H54 (cell line): ENCODE results near the gene UBTFL1.
"Not testable (repeated sequence)": the region's sequence is repeated elsewhere in the genome, so short reads cannot be mapped to it uniquely, and the experiment has no call there.

Experiments used
- DNase-seq: peaks from one replicate; pipeline ENCODE4 v3.0.0; 2011; ENCODE audit warnings: low spot score, mixed read lengths; ENCODE audit not compliant: insufficient read length
- FAIRE-seq: peaks from 3 replicates; lab custom pipeline; 2011; peaks lifted over from hg19 to GRCh38; lab: Jason Lieb, UNC
- POLR2A ChIP-seq: IDR thresholded peaks from 2 replicates; pipeline ENCODE4 v1.6.1; 2011; ENCODE audit warnings: low read depth, mild to moderate bottlenecking, low read length

The UBTFL1 gene, protein sequence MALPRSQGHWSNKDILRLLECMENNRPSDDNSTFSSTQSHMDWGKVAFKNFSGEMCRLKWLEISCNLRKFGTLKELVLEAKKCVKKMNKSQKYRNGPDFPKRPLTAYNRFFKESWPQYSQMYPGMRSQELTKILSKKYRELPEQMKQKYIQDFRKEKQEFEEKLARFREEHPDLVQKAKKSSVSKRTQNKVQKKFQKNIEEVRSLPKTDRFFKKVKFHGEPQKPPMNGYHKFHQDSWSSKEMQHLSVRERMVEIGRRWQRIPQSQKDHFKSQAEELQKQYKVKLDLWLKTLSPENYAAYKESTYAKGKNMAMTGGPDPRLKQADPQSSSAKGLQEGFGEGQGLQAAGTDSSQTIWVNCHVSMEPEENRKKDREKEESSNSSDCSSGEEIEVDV

DNA sequence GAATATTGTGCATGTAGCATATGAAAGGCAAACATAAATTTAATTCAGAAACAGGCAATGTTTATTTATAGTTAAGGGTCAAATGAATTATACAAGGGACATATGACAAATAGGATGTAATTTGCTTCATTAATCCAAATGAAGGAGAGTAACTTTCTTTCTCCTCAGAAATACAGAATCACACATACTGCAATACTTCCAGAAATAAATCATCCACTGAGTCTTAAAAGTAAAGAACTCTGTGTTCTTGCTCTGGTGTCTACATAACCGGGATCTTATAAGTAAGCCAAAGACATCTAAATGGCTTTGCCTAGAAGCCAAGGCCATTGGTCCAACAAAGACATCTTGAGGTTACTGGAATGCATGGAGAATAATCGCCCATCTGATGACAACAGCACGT, at the start of gene UBTFL1:
Gene UBTFL1, plus strand, starts transcription at position 301 of the 400 bp plus-strand sequence. Its CDS starts 0 bp downstream, at position 301.
- DNase-seq, FAIRE-seq: not testable (repeated sequence)

DNA sequence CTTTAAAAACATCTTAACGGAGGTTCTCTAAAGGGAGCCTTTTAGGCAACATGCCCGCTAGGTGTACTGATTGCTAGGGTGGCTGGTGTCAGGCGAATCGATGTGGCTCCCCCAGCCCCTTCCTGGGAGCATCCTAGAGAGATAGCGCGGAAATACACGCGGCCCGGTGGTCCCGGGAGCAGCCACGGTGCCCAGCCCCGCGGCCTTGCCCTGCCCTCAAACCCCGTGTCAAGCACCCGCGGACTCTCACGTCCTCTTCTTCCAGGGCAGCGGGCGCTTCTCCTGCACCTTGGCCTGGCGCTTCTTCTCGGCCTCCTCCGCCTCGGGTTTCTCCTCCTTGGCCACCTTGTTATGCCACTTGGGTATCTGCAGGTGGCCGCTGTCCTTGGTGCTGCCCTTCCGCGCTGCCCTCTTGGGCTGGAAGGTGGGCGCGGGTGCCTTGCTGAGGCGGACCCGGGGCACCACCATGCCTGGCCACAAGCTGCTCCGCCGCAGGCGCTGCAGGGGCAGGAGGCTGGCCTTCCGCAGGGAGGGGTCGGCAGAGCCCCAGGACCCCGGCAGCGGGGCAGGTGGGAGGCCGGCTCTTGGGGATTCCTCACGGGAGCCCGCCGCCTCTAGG, 34.0 kb upstream of the UBTFL1 start:
- not testable (repeated sequence) for FAIRE-seq

DNA sequence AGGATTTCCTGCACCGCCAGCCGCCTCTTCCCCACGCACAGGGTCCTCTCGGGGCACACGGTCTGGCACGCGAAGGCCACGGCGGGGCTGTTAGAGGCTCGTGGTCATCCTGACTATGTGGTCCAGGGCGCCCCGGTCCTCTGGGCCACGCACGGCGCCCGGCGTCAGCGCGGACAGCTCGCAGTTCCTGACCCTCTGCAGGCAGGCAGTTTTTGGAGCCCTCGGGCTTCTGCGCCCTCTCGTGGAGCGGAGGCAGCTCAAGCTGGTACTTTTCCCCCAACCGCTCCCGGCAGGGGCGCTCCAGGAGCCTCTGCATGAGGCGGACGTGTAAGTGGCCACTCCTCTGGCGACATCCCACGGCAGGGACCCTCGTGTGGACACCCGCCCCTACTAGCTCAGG, 33.4 kb upstream of the UBTFL1 start:
- FAIRE-seq, DNase-seq: not testable (repeated sequence)

More for the DNA sequence above, 34.0 kb upstream of the UBTFL1 start:
- not testable (repeated sequence) for DNase-seq

DNA sequence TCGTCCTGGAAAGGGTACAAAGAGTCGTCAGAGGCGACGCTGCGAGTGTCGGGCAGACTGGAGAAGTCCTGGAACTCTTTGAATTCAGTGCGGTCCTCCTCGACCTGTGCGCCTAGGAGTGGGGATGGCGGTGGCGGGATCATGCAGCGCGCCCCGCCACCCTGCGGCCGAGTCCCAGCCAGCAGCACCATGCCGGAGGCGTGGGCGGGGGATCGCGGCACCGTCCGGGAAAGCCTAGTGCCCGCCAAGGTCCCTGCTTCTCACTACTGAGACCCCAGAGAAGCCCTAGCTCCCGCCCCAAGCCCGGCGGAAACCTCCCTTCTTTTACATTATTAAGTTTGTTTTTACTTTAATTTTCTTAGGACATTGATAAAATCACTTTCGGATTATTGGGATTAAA, 32.2 kb upstream of the UBTFL1 start:
- DNase-seq, FAIRE-seq: not testable (repeated sequence)

DNA sequence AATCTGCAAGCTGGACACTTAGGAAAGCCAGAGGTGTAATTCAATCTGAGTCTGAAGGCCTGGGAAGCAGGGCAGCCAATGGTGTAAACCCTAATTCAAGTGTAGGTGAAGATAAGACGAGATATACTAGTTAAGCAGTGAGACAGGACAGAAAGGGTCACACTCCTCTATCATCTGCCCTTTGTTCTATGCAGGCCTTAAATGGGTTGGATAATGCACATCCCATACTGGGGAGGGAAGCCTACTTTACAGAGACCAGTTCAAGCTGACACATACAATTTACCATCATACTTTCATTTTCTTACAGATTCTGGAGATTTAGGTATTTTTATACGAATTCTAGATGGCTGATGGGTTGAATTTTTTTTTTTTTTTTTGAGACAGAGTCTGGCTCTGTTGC, 3.0 kb downstream of the UBTFL1 start:
- not testable (repeated sequence) for FAIRE-seq, DNase-seq

DNA sequence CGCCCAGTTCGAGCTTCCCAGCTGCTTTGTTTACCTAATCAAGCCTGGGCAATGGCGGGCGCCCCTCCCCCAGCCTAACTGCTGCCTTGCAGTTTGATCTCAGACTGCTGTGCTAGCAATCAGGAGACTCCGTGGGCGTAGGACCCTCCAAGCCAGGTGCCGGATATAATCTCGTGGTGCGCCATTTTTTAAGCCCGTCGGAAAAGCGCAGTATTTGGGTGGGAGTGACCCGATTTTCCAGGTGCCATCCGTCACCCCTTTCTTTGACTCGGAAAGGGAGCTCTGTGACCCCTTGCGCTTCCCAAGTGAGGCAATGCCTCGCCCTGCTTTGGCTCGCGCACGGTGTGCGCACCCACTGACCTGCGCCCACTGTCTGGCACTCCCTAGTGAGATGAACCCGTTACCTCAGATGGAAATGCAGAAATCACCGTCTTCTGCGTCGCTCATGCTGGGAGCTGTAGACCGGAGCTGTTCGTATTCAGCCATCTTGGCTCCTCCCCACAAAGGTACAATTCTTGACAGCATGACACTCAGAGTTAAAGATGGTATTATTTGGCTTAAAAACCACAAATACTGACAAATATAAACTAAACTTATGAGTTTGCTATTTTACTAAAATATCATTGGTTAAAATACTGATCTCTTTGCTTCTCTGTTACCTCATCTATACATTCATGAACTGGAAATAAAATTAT, 9.6 kb downstream of the UBTFL1 start:
- not testable (repeated sequence) for DNase-seq, FAIRE-seq

DNA sequence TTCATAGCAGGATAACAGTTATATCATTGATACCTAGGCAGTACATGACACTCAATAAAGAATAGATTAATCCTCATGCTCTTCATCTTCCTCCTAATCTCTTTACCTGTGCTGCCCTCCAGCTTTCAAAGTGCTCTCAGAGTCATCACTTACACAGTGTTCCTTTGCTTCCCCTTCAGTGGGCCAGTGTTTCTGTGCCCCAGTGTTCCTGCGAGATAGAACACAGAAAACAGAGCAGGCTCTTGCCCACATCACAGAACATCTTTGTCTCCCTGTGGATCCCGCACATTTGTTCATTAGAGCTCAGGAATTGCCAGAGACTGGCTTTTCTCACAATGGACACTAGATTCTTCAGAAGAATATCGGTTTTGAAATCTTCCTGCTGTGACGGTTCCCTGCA, 12.5 kb downstream of the UBTFL1 start:
- not testable (repeated sequence) for DNase-seq

DNA sequence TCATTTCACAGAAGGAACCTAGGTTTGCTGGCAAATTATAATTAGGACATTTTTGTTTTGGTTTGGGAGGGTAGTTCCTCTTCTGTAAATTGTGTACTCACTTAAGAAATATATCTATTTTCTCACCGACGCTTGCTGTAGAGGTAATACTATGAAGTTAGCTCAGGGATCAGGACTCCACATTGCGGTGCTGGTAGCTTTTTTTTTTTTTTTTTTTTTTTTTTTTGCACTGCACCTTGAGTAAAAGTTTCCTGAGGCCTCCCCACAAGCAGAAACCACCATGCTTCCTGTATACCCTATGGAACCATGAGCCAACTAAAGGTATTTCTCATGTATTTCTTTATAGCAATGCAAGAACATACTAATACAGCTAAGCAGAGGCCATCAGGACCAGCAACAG, 14.7 kb downstream of the UBTFL1 start:
- TF ChIP-seq POLR2A = no peak
- FAIRE-seq = no peak
- DNase-seq = no peak

More for the DNA sequence above, 12.5 kb downstream of the UBTFL1 start:
- FAIRE-seq = not testable (repeated sequence)

DNA sequence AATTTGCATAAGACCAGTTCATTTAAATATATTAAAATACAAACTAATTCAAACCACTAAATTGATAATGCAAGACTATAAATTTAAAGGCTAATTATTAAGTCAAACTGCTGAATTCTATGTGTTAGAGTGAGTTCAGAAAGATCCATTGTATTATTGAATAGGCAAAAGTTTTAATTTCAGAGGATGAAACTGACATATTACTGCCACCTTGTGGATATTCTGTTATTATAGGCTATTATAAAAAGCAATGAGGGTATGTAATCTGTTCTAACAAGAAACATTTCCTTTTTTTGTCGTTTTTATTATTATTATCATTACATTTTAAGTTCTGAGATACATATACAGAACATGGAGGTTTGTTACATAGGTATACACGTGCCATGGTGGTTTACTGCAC, 27.8 kb downstream of the UBTFL1 start:
- no peak for DNase-seq
- TF ChIP-seq POLR2A = no peak
- no peak for FAIRE-seq

DNA sequence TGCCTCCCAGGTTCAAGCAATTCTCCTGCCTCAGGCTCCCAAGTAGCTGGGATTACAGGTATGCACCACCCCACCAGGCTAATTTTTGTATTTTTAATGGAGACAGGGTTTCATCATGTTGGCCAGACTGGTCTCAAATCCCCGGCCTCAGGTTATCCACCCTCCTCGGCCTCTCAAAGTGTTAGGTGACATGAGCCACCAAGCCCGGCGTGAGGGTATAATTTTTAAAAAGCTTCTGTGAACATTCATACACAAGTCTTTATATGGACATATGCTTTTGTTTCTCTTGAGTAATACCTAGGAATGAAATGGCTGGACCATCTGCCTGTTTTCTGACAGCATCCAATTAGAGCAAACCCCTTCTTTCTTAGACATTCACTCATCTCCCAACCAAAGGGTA, 34.4 kb downstream of the UBTFL1 start:
- FAIRE-seq = no peak
- DNase-seq = no peak
- no peak for TF ChIP-seq POLR2A

DNA sequence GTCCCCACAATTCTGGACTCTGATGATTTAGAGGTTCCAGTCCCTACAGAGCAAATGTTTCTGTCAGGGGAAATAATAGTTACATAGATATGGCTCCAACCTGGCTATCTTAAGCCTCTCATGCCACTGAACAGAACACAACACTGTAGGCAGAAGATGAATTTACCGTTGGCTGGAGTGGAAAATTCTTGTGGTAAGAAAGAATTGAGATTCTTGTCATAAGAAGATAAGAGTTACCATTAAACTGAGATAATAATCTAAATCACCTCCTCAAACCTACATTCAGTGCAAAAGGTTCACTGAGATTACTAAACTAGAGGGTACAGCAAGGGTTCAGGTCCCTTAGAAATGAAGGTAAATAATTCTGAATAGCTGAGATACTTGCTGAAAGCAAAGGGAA, 38.6 kb downstream of the UBTFL1 start:
- FAIRE-seq (no peak), DNase-seq (no peak)
- no peak for TF ChIP-seq POLR2A

DNA sequence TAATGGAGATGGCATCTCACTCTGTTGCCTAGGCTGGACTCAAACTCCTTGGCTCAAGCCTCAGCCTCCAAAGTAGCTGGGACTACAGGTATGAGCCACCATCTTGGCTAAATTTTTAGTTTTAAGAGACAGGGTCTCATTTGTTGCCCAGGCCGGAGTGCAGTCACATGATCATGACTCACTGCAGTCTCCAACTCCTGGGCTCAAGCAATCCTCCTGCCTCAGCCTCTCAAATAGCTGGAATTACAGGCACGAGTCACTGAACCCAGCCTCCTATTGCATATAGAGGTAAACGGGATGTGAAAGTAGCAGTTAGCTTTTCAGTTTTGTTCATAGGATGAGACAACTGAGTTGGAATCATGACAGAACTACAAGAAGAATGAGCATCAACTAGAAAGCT, 39.2 kb downstream of the UBTFL1 start:
- no peak for FAIRE-seq
- DNase-seq = no peak
- no peak for TF ChIP-seq POLR2A

DNA sequence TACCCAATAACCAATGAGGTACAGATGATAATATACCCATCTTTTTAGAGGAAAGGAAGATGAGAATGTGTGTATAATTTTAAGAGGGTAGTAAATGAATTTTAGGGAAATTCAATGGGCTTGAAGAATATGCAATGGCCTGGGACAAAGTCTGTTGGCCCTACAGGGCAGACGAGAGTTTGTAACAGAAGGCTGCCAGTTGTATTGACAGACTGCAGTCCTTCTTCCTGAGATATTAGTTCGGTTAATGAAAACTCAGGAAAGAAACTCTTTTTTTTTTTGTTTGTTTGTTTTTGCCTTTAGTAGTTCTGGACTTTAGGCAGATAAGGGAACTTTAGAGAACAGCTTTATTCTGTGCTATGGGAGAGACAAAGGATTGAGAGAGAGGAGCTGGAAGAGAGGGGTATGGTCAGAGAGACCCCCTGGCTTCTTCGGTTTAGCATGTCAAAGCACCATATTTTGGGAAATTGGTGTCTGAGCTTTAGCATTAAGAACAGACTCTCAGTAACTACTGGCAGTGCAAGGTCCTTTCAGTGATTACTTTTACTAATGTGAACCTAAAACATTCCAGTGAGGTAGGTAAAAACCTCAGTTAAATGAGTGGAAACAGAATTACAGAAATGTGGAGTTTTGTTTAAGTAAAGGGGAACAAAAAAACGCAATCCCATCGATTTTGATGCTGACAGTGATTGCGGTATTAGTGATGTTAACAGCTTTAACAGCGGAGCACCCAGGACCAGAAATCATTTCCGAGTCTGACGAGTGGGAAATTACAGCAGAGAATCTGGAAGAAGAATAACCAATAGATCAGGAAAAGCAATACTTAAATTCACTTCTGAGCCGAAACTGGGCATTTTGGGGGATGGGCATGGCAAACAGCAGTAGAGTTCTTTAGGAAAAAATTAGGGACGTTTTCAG, 48.1 kb downstream of the UBTFL1 start:
- no peak for TF ChIP-seq POLR2A
- DNase-seq = no peak
- FAIRE-seq = no peak
